ENCODE results near the gene TMEM132D.

GRCh38 chr12:129716825-129717224 lies 187.0 kb downstream of the TMEM132D start:
- TF ChIP-seq CTCF (IDR thresholded peaks at IDR 0.05; ENCODE audit: poor library complexity) (no peak), EZH2 (IDR thresholded peaks at IDR 0.05; ENCODE audit: borderline replicate concordance) (no peak), EZH2phosphoT487 (IDR thresholded peaks at IDR 0.05; ENCODE audit: low read depth, severe bottlenecking, unreplicated experiment) (no peak)
